ENCODE data around the gene DRD5. TPM values are rescaled to one million over a fixed set of nuclear protein-coding genes. Genes with fewer than 3 reads are reported as not detected.

Gene DRD5
- total and polyA plus RNA-seq, 2 donors (not counting 3 experiments of a cell fraction or from before 2014, with no cell fraction given), result not detected

DNA sequence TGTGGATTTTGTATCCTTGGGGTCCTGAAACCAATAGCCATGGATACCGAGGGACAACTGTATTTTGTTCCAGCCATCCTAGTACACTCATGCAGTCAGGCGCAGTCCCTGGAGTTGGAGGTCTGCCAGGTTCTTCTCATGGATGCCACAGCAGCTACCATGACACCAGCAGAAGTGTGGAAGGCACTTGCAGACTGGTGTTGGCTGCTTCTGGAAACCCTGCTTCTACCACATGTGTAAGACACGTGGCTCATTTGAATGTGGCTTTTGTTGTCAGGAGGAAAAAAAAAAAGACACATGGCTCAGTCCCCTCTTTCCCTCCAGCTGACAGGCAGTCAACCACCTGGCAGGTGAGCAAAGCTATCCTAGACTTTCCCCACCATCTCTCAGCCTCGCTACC lies 19.4 kb downstream of the DRD5 start:
- no peak for DNase-seq (ENCODE audit: low read depth, low spot score)
- CTCF ChIA-PET, result interaction anchor here (0.5 kb wide), 1 partner anchor 1351 kb away, joined by 4 read pairs; no protein-coding TSS in a partner anchor
- POLR2A ChIA-PET, result no interaction called here
- H3K9me3 ChIP-seq (replicated peaks; ENCODE audit: control insufficient read depth, insufficient read depth, low read length), result no peaks in the 10 kb centered on the region
- BruUV-seq (replicated peaks), result no TSS peak
- H3K27me3 ChIP-seq (ENCODE audit: control insufficient read depth in 2 of 2, insufficient read depth in 2 of 2, low read length in 2 of 2), result no peaks in the 10 kb centered on the region
- H4K20me1 ChIP-seq (replicated peaks; ENCODE audit: control insufficient read depth, extremely low read depth, insufficient read depth, low read length), result no peaks in the 10 kb centered on the region
- no peaks in the 10 kb centered on the region for H3K79me2 ChIP-seq (ENCODE audit: control insufficient read depth, insufficient read depth, low read length)
- FAIRE-seq, result no peak
- dilution Hi-C loops (cut with MboI; ENCODE audit: extremely low pct_ligation_motif_present, low sequenced_read_pairs) (no loop called here), intact Hi-C loops (cut with micrococcal nuclease) (no loop called here)
- H3K9ac ChIP-seq (replicated peaks; ENCODE audit: extremely low read depth, insufficient read depth, low read length), result no peak overlapping the region
- no peak overlapping the region for H3K4me2 ChIP-seq (ENCODE audit: insufficient read depth, low read length)
- no peak overlapping the region for H2AFZ ChIP-seq (ENCODE audit: low read depth, low read length)
- H3K4me1 ChIP-seq (ENCODE audit: control insufficient read depth, extremely low read depth, insufficient read depth, low read length), result no peaks in the 10 kb centered on the region
- no peaks in the 10 kb centered on the region for H3K36me3 ChIP-seq (ENCODE audit: control insufficient read depth in 2 of 2, extremely low read depth in 1 of 2, insufficient read depth in 2 of 2, low read length in 2 of 2)
- no peak overlapping the region for H3K4me3 ChIP-seq (replicated peaks in 1 of 3; ENCODE audit: insufficient read depth in 1 of 3, low read depth in 1 of 3, low read length in 3 of 3)
- TF ChIP-seq JUN (IDR thresholded peaks at IDR 0.05; ENCODE audit: borderline replicate concordance, insufficient read depth, insufficient read length, low read depth) (no peak), CTCF (IDR thresholded peaks at IDR 0.05; ENCODE audit: extremely low read depth in 1 of 2, insufficient read depth in 1 of 2, low read depth in 1 of 2, low read length in 2 of 2) (no peak), POLR2AphosphoS5 (IDR thresholded peaks at IDR 0.05; ENCODE audit: insufficient read depth, low read depth, low read length) (no peak), POLR2A (IDR thresholded peaks at IDR 0.05; ENCODE audit: low read depth, low read length) (no peak), FOS (IDR thresholded peaks at IDR 0.05; ENCODE audit: borderline replicate concordance, insufficient read depth, low read length) (no peak), MYC (IDR thresholded peaks at IDR 0.05; ENCODE audit: low read depth, low read length) (no peak), EZH2 (IDR thresholded peaks at IDR 0.05; ENCODE audit: borderline replicate concordance, low read depth, low read length, severe bottlenecking) (no peak), GATA2 (IDR thresholded peaks at IDR 0.05; ENCODE audit: insufficient read depth, insufficient read length, low read depth, low read length) (no peak)
- TF ChIP-seq, protein P1, sequence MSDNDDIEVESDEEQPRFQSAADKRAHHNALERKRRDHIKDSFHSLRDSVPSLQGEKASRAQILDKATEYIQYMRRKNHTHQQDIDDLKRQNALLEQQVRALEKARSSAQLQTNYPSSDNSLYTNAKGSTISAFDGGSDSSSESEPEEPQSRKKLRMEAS (IDR thresholded peaks at IDR 0.05; ENCODE audit: insufficient read depth, insufficient read length), result no peak
- H3K9me1 ChIP-seq (replicated peaks; ENCODE audit: control insufficient read depth, extremely low read depth, insufficient read depth, low read length), result no peaks in the 10 kb centered on the region
- H3K27ac ChIP-seq (ENCODE audit: insufficient read depth, low read depth, low read length), result no peak overlapping the region

All from endothelial cell of umbilical vein (primary cell).